ENCODE measurements around the gene COL4A4.

Gene COL4A4

GRCh38 chr2:227016894-227017293, 147.1 kb downstream of the COL4A4 start:
- no peaks in the 10 kb centered on the region for H3K4me1 ChIP-seq (ENCODE audit: control insufficient read depth in 5 of 5, insufficient read depth in 5 of 5, low read length in 5 of 5)
- H3K9ac ChIP-seq (ENCODE audit: low read length in 5 of 5) = no peak overlapping the region
- no peaks in the 10 kb centered on the region for H3K9me3 ChIP-seq (ENCODE audit: control insufficient read depth in 5 of 5, low read length in 5 of 5)
- no peaks in the 10 kb centered on the region for H3K27me3 ChIP-seq (ENCODE audit: control insufficient read depth in 5 of 5, insufficient read depth in 4 of 5, low read length in 5 of 5)
- H3K27ac ChIP-seq (ENCODE audit: low read depth, low read length) = no peak overlapping the region
- H3K4me3 ChIP-seq (ENCODE audit: low read depth in 1 of 5, low read length in 5 of 5) = no peak overlapping the region
- H3K36me3 ChIP-seq (ENCODE audit: control insufficient read depth in 5 of 5, insufficient read depth in 5 of 5, low read length in 5 of 5) = no peaks in the 10 kb centered on the region

- Histone ChIP-seq H3K9ac (ENCODE audit: low read length in 5 of 5) (no peak overlapping the region), H3K36me3 (ENCODE audit: control insufficient read depth in 5 of 5, insufficient read depth in 5 of 5, low read length in 5 of 5) (no peaks in the 10 kb centered on the region), H3K27me3 (ENCODE audit: control insufficient read depth in 5 of 5, insufficient read depth in 4 of 5, low read length in 5 of 5) (no peaks in the 10 kb centered on the region), H3K4me3 (ENCODE audit: low read depth in 1 of 5, low read length in 5 of 5) (no peak overlapping the region), H3K9me3 (ENCODE audit: control insufficient read depth in 5 of 5, low read length in 5 of 5) (no peaks in the 10 kb centered on the region), H3K4me1 (ENCODE audit: control insufficient read depth in 5 of 5, insufficient read depth in 5 of 5, low read length in 5 of 5) (no peaks in the 10 kb centered on the region), H3K27ac (ENCODE audit: low read depth, low read length) (no peak overlapping the region)
These were observed 150.1 kb downstream of the COL4A4 start for GRCh38 chr2:227013881-227014280.

GRCh38 chr2:227013330-227013729, 150.7 kb downstream of the COL4A4 start:
- Histone ChIP-seq H3K27ac (ENCODE audit: low read depth, low read length) (no peak overlapping the region), H3K36me3 (ENCODE audit: control insufficient read depth in 5 of 5, insufficient read depth in 5 of 5, low read length in 5 of 5) (no peaks in the 10 kb centered on the region), H3K4me1 (ENCODE audit: control insufficient read depth in 5 of 5, insufficient read depth in 5 of 5, low read length in 5 of 5) (no peaks in the 10 kb centered on the region), H3K9ac (ENCODE audit: low read length in 5 of 5) (no peak overlapping the region), H3K9me3 (ENCODE audit: control insufficient read depth in 5 of 5, low read length in 5 of 5) (no peaks in the 10 kb centered on the region), H3K27me3 (ENCODE audit: control insufficient read depth in 5 of 5, insufficient read depth in 4 of 5, low read length in 5 of 5) (no peaks in the 10 kb centered on the region), H3K4me3 (ENCODE audit: low read depth in 1 of 5, low read length in 5 of 5) (no peak overlapping the region)

- Histone ChIP-seq H3K9ac (ENCODE audit: low read length in 5 of 5) (no peak overlapping the region), H3K36me3 (ENCODE audit: control insufficient read depth in 5 of 5, insufficient read depth in 5 of 5, low read length in 5 of 5) (no peaks in the 10 kb centered on the region), H3K4me3 (ENCODE audit: low read depth in 1 of 5, low read length in 5 of 5) (no peak overlapping the region), H3K27ac (ENCODE audit: low read depth, low read length) (no peak overlapping the region), H3K27me3 (ENCODE audit: control insufficient read depth in 5 of 5, insufficient read depth in 4 of 5, low read length in 5 of 5) (no peaks in the 10 kb centered on the region), H3K9me3 (ENCODE audit: control insufficient read depth in 5 of 5, low read length in 5 of 5) (no peaks in the 10 kb centered on the region), H3K4me1 (ENCODE audit: control insufficient read depth in 5 of 5, insufficient read depth in 5 of 5, low read length in 5 of 5) (no peaks in the 10 kb centered on the region)
These were observed 153.6 kb downstream of the COL4A4 start for GRCh38 chr2:227010433-227010832.

GRCh38 chr2:227007940-227008339, 156.1 kb downstream of the COL4A4 start:
- H3K9ac ChIP-seq (ENCODE audit: low read length in 5 of 5) = no peak overlapping the region
- no peaks in the 10 kb centered on the region for H3K27me3 ChIP-seq (ENCODE audit: control insufficient read depth in 5 of 5, insufficient read depth in 4 of 5, low read length in 5 of 5)
- H3K27ac ChIP-seq (ENCODE audit: low read depth, low read length) = no peak overlapping the region
- no peak overlapping the region for H3K4me3 ChIP-seq (ENCODE audit: low read depth in 1 of 5, low read length in 5 of 5)
- no peaks in the 10 kb centered on the region for H3K36me3 ChIP-seq (ENCODE audit: control insufficient read depth in 5 of 5, insufficient read depth in 5 of 5, low read length in 5 of 5)
- no peaks in the 10 kb centered on the region for H3K4me1 ChIP-seq (ENCODE audit: control insufficient read depth in 5 of 5, insufficient read depth in 5 of 5, low read length in 5 of 5)
- H3K9me3 ChIP-seq (ENCODE audit: control insufficient read depth in 5 of 5, low read length in 5 of 5) = no peaks in the 10 kb centered on the region

GRCh38 chr2:227007148-227007547, 156.9 kb downstream of the COL4A4 start:
- no peaks in the 10 kb centered on the region for H3K27me3 ChIP-seq (ENCODE audit: control insufficient read depth in 5 of 5, insufficient read depth in 4 of 5, low read length in 5 of 5)
- no peaks in the 10 kb centered on the region for H3K4me1 ChIP-seq (ENCODE audit: control insufficient read depth in 5 of 5, insufficient read depth in 5 of 5, low read length in 5 of 5)
- H3K9me3 ChIP-seq (ENCODE audit: control insufficient read depth in 5 of 5, low read length in 5 of 5) = no peaks in the 10 kb centered on the region
- no peak overlapping the region for H3K27ac ChIP-seq (ENCODE audit: low read depth, low read length)
- no peak overlapping the region for H3K9ac ChIP-seq (ENCODE audit: low read length in 5 of 5)
- no peaks in the 10 kb centered on the region for H3K36me3 ChIP-seq (ENCODE audit: control insufficient read depth in 5 of 5, insufficient read depth in 5 of 5, low read length in 5 of 5)
- H3K4me3 ChIP-seq (ENCODE audit: low read depth in 1 of 5, low read length in 5 of 5) = no peak overlapping the region

- Histone ChIP-seq H3K27me3 (ENCODE audit: control insufficient read depth in 5 of 5, insufficient read depth in 4 of 5, low read length in 5 of 5) (no peaks in the 10 kb centered on the region), H3K36me3 (ENCODE audit: control insufficient read depth in 5 of 5, insufficient read depth in 5 of 5, low read length in 5 of 5) (no peaks in the 10 kb centered on the region), H3K9ac (ENCODE audit: low read length in 5 of 5) (no peak overlapping the region), H3K27ac (ENCODE audit: low read depth, low read length) (no peak overlapping the region), H3K4me3 (ENCODE audit: low read depth in 1 of 5, low read length in 5 of 5) (no peak overlapping the region), H3K4me1 (ENCODE audit: control insufficient read depth in 5 of 5, insufficient read depth in 5 of 5, low read length in 5 of 5) (no peaks in the 10 kb centered on the region), H3K9me3 (ENCODE audit: control insufficient read depth in 5 of 5, low read length in 5 of 5) (no peaks in the 10 kb centered on the region)
These were observed 157.7 kb downstream of the COL4A4 start for GRCh38 chr2:227006189-227006897.

- Histone ChIP-seq H3K4me1 (ENCODE audit: control insufficient read depth in 5 of 5, insufficient read depth in 5 of 5, low read length in 5 of 5) (peaks cover 0 to 2% (median 0%) of the 10 kb centered on the region in 5 donors), H3K4me3 (ENCODE audit: low read depth in 1 of 5, low read length in 5 of 5) (no peak overlapping the region), H3K36me3 (ENCODE audit: control insufficient read depth in 5 of 5, insufficient read depth in 5 of 5, low read length in 5 of 5) (peaks cover 0 to 6% (median 0%) of the 10 kb centered on the region in 5 donors), H3K9me3 (ENCODE audit: control insufficient read depth in 5 of 5, low read length in 5 of 5) (no peaks in the 10 kb centered on the region), H3K9ac (ENCODE audit: low read length in 5 of 5) (no peak overlapping the region), H3K27ac (ENCODE audit: low read depth, low read length) (no peak overlapping the region), H3K27me3 (ENCODE audit: control insufficient read depth in 5 of 5, insufficient read depth in 4 of 5, low read length in 5 of 5) (no peaks in the 10 kb centered on the region)
These were observed 159.5 kb downstream of the COL4A4 start for GRCh38 chr2:227004482-227004881.

GRCh38 chr2:227000123-227000522, 163.9 kb downstream of the COL4A4 start:
- Histone ChIP-seq H3K36me3 (ENCODE audit: control insufficient read depth in 5 of 5, insufficient read depth in 5 of 5, low read length in 5 of 5) (peaks cover 4 to 23% (median 9%) of the 10 kb centered on the region in 5 donors), H3K4me1 (ENCODE audit: control insufficient read depth in 5 of 5, insufficient read depth in 5 of 5, low read length in 5 of 5) (peaks cover 0 to 2% (median 0%) of the 10 kb centered on the region in 5 donors), H3K27ac (ENCODE audit: low read depth, low read length) (no peak overlapping the region), H3K9ac (ENCODE audit: low read length in 5 of 5) (no peak overlapping the region), H3K9me3 (ENCODE audit: control insufficient read depth in 5 of 5, low read length in 5 of 5) (no peaks in the 10 kb centered on the region), H3K4me3 (ENCODE audit: low read depth in 1 of 5, low read length in 5 of 5) (no peak overlapping the region), H3K27me3 (ENCODE audit: control insufficient read depth in 5 of 5, insufficient read depth in 4 of 5, low read length in 5 of 5) (no peaks in the 10 kb centered on the region)

GRCh38 chr2:226999661-227000060, 164.3 kb downstream of the COL4A4 start:
- peaks cover 0 to 2% (median 0%) of the 10 kb centered on the region in 5 donors for H3K4me1 ChIP-seq (ENCODE audit: control insufficient read depth in 5 of 5, insufficient read depth in 5 of 5, low read length in 5 of 5)

More at GRCh38 chr2:226999661-227000060, 164.3 kb downstream of the COL4A4 start:
- Histone ChIP-seq H3K9ac (ENCODE audit: low read length in 5 of 5) (no peak overlapping the region), H3K36me3 (ENCODE audit: control insufficient read depth in 5 of 5, insufficient read depth in 5 of 5, low read length in 5 of 5) (peaks cover 4 to 23% (median 9%) of the 10 kb centered on the region in 5 donors), H3K4me3 (ENCODE audit: low read depth in 1 of 5, low read length in 5 of 5) (no peak overlapping the region), H3K27ac (ENCODE audit: low read depth, low read length) (no peak overlapping the region), H3K9me3 (ENCODE audit: control insufficient read depth in 5 of 5, low read length in 5 of 5) (no peaks in the 10 kb centered on the region), H3K27me3 (ENCODE audit: control insufficient read depth in 5 of 5, insufficient read depth in 4 of 5, low read length in 5 of 5) (no peaks in the 10 kb centered on the region)

All from subcutaneous abdominal adipose tissue (tissue), 5 donors.